ENCODE data around the gene XPO4.

XPO4 gene

DNA sequence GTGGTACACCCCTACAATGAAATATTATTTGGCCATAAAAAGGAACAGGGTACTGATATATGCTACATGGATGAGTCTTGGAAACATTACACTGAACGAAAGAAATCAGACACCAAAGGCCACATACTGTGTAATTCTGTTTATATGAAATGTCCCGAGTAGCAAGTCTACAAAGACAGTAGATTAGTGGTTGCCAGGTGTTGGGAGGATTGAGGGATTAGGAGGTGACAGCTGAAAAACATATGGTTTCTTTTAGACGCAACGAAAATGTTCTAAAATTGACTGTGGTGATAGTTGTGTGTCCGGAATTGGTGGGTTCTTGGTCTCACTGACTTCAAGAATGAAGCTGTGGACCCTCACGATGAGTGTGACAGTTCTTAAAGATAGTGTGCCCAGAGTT, 163.9 kb downstream of the XPO4 start:
- Histone ChIP-seq H3K36me3 (ENCODE audit: control insufficient read depth, insufficient read depth, low read length) (no peaks in the 10 kb centered on the region), H3K27ac (ENCODE audit: insufficient read depth, low read depth, low read length, poor library complexity, severe bottlenecking) (no peak overlapping the region), H3K4me3 (ENCODE audit: insufficient read depth, low read depth, low read length) (no peak overlapping the region), H3K4me1 (ENCODE audit: control insufficient read depth, insufficient read depth, low read length) (no peaks in the 10 kb centered on the region), H3K9me3 (ENCODE audit: control insufficient read depth, low read length) (no peaks in the 10 kb centered on the region), H3K27me3 (ENCODE audit: control insufficient read depth, insufficient read depth, low read length, poor library complexity, severe bottlenecking) (no peaks in the 10 kb centered on the region)
- WGBS, 2 experiments, result 95 to 97% methylated on average over 6 of the region's 6 CpGs

DNA sequence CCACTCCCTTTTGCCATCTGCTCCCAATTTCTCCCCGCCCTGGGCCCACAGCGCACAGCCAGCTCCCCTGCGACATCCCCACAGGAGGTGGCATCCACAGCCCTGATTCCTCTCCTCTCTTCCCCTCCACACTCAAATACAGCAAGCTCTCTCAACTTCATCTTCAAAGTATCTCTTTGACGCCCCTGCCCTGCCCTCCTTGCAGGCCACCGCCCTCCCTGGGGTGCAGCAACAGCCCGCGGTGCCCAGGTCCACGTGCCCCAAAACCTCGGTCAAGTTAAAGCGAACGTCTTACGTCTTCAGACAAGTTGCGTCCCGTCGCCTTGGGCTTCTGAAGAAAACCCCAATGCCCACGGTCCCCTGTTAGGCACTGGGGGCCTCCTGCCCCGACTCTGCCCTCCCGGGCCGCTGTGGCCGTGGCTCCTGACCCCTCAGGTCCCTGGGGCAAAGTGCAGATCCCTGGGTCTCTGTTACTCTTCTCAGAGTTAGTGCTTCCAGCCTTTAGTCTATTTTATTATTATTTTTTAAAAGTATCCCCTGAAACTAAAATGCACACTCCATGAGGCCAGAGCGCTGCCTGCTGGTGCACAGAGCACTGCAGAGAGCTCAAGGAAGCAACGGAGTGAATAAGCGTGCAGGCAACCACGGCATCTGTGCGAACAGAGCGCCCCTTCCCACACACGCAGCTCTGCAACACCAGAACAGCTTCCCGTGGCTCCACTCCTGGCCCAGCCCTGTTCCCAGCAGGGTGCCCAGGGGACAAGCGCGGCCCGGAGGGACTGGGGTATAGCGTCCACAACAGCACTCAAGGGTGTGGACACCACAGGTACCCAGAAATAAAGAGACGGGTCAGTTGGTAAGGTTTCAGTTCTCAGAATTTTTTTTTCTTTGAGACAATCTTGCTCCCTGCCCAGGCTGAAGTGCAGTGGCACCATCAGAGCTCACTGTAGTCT, 172.6 kb downstream of the XPO4 start:
- Histone ChIP-seq H3K4me3 (ENCODE audit: insufficient read depth, low read depth, low read length) (no peak overlapping the region), H3K27ac (ENCODE audit: insufficient read depth, low read depth, low read length, poor library complexity, severe bottlenecking) (no peak overlapping the region), H3K27me3 (ENCODE audit: control insufficient read depth, insufficient read depth, low read length, poor library complexity, severe bottlenecking) (no peaks in the 10 kb centered on the region), H3K9me3 (ENCODE audit: control insufficient read depth, low read length) (no peaks in the 10 kb centered on the region), H3K36me3 (ENCODE audit: control insufficient read depth, insufficient read depth, low read length) (peaks cover 2% of the 10 kb centered on the region), H3K4me1 (ENCODE audit: control insufficient read depth, insufficient read depth, low read length) (no peaks in the 10 kb centered on the region)
- 92% methylated on average over 33 of the region's 33 CpGs for WGBS, 2 experiments

GRCh38 chr13:20728579-20729311, 173.8 kb downstream of the XPO4 start:
- no peak overlapping the region for H3K27ac ChIP-seq (ENCODE audit: insufficient read depth, low read depth, low read length, poor library complexity, severe bottlenecking)
- 93 to 96% methylated on average over 14 of the region's 14 CpGs for WGBS, 2 experiments
- H3K36me3 ChIP-seq (ENCODE audit: control insufficient read depth, insufficient read depth, low read length), result peaks cover 2% of the 10 kb centered on the region
- H3K9me3 ChIP-seq (ENCODE audit: control insufficient read depth, low read length), result no peaks in the 10 kb centered on the region
- H3K4me1 ChIP-seq (ENCODE audit: control insufficient read depth, insufficient read depth, low read length), result no peaks in the 10 kb centered on the region
- H3K4me3 ChIP-seq (ENCODE audit: insufficient read depth, low read depth, low read length), result no peak overlapping the region
- no peaks in the 10 kb centered on the region for H3K27me3 ChIP-seq (ENCODE audit: control insufficient read depth, insufficient read depth, low read length, poor library complexity, severe bottlenecking)

GRCh38 chr13:20727856-20728255, 174.7 kb downstream of the XPO4 start:
- Histone ChIP-seq H3K27me3 (ENCODE audit: control insufficient read depth, insufficient read depth, low read length, poor library complexity, severe bottlenecking) (peaks cover under 1% of the 10 kb centered on the region), H3K27ac (ENCODE audit: insufficient read depth, low read depth, low read length, poor library complexity, severe bottlenecking) (no peak overlapping the region), H3K4me1 (ENCODE audit: control insufficient read depth, insufficient read depth, low read length) (no peaks in the 10 kb centered on the region), H3K9me3 (ENCODE audit: control insufficient read depth, low read length) (no peaks in the 10 kb centered on the region), H3K36me3 (ENCODE audit: control insufficient read depth, insufficient read depth, low read length) (peaks cover 2% of the 10 kb centered on the region), H3K4me3 (ENCODE audit: insufficient read depth, low read depth, low read length) (no peak overlapping the region)
- WGBS, 2 experiments, result 93 to 94% methylated on average over 6 of the region's 6 CpGs
